OCI-LY7 (cell line): ENCODE measurements around the gene FARSA. TPM values are rescaled to one million over a fixed set of nuclear protein-coding genes. Genes with fewer than 3 reads are reported as not detected.

Experiments used
- BruUV-seq: library from RNA; stranded (reverse); fragments of 400-500 nt; replicated peaks from 2 replicates; lab custom pipeline; 2021; lab: Mats Ljungman, UMichigan
- CTCF ChIA-PET: fragments of 300-600 bp; sonication (Branson Sonifier 250); formaldehyde crosslinking; loops from one replicate; lab custom pipeline; 2022; ENCODE audit warnings: antibody characterized with exemption; ENCODE audit not compliant: unreplicated experiment; lab: Charles Lee
- POLR2A ChIA-PET: fragments of 300-600 bp; sonication (Branson Sonifier 250); formaldehyde crosslinking; loops from one replicate; lab custom pipeline; 2022; ENCODE audit warnings: antibody characterized with exemption; lab: Charles Lee
- DNase-seq: peaks from one replicate; pipeline ENCODE4 v3.0.0-alpha.2; 2015; ENCODE audit warnings: low spot score
- H2AFZ ChIP-seq: fragments of 200-600 bp; sonication (generic), shearing (Covaris generic); 2 replicates; pipeline ENCODE4 v1.6.1; 2014; ENCODE audit warnings: mild to moderate bottlenecking, antibody characterized with exemption, low read length, moderate library complexity
- H3K27ac ChIP-seq: fragments of 200-600 bp; sonication (generic); 2 replicates; pipeline ENCODE4 v1.5.1; 2014; ENCODE audit warnings: mixed run types, low read depth, mild to moderate bottlenecking, moderate library complexity, low read length, inconsistent platforms; ENCODE audit not compliant: poor library complexity, severe bottlenecking
- H3K36me3 ChIP-seq: fragments of 200-600 bp; sonication (generic); 2 replicates; pipeline ENCODE4 v1.6.1; 2014; ENCODE audit warnings: mild to moderate bottlenecking, antibody characterized with exemption, low read length, moderate library complexity, mixed read lengths; ENCODE audit not compliant: insufficient read depth
- H3K4me1 ChIP-seq: fragments of 200-600 bp; sonication (generic); 2 replicates; pipeline ENCODE4 v1.5.1; 2014; ENCODE audit warnings: mild to moderate bottlenecking, low read length; ENCODE audit not compliant: insufficient read depth, poor library complexity, severe bottlenecking
- H3K4me2 ChIP-seq: fragments of 200-600 bp; sonication (generic); 2 replicates; pipeline ENCODE4 v1.6.1; 2014; ENCODE audit warnings: mild to moderate bottlenecking, low read length
- H3K4me3 ChIP-seq: fragments of 200-600 bp; sonication (generic); 2 replicates; pipeline ENCODE4 v1.5.1; 2014; ENCODE audit warnings: mild to moderate bottlenecking, low read depth, low read length; ENCODE audit not compliant: poor library complexity, severe bottlenecking
- H3K79me2 ChIP-seq: fragments of 200-600 bp; sonication (generic); 2 replicates; pipeline ENCODE4 v1.6.1; 2016; ENCODE audit warnings: low read depth, mild to moderate bottlenecking, low read length, moderate library complexity, mixed read lengths; ENCODE audit not compliant: insufficient read depth
- H3K9me2 ChIP-seq: fragments of 200-600 bp; sonication (generic); 2 replicates; pipeline ENCODE4 v1.6.1; 2016; ENCODE audit warnings: mild to moderate bottlenecking, low read length, mixed read lengths; ENCODE audit not compliant: insufficient read depth
- H3K9me3 ChIP-seq: fragments of 200-600 bp; sonication (generic); 2 replicates; pipeline ENCODE4 v1.6.1; 2014; ENCODE audit warnings: mild to moderate bottlenecking, mixed run types, low read length, mixed read lengths
- H4K20me1 ChIP-seq: fragments of 200-600 bp; sonication (generic); 2 replicates; pipeline ENCODE4 v1.6.1; 2014; ENCODE audit warnings: mild to moderate bottlenecking, antibody characterized with exemption, low read length, moderate library complexity, mixed read lengths; ENCODE audit not compliant: insufficient read depth
- CTCF ChIP-seq: fragments of 200-600 bp; sonication (generic); conservative IDR thresholded peaks from 2 replicates; pipeline ENCODE4 v1.5.1; 2014; ENCODE audit warnings: mild to moderate bottlenecking, antibody characterized with exemption, low read length, moderate library complexity, mixed read lengths
- EZH2phosphoT487 ChIP-seq: fragments of 200-600 bp; sonication (generic); IDR thresholded peaks from 2 replicates; pipeline ENCODE4 v1.6.1; 2018; ENCODE audit warnings: low read depth, borderline replicate concordance, mild to moderate bottlenecking, mixed run types, antibody characterized with exemption, low read length, moderate library complexity, mixed read lengths
- intact Hi-C: fragments of 100-400 bp; cut with micrococcal nuclease; formaldehyde crosslinking; loops from one replicate; pipeline ENCODE4 v1.10.0; 2022; ENCODE audit not compliant: unreplicated experiment
- total RNA-seq, 2 experiments: library from RNA; depleted of rRNA in 1 of 2; stranded (reverse); fragments of >200 nt in 1 of 2; shearing (Covaris generic) in 1 of 2; gene quantifications; 2 replicates each; pipeline ENCODE4 v1.2.3, GENCODE V29; 2014 to 2022

FARSA gene
- total RNA-seq, 2 experiments from 2014 or later, result 117 to 135 TPM

DNA sequence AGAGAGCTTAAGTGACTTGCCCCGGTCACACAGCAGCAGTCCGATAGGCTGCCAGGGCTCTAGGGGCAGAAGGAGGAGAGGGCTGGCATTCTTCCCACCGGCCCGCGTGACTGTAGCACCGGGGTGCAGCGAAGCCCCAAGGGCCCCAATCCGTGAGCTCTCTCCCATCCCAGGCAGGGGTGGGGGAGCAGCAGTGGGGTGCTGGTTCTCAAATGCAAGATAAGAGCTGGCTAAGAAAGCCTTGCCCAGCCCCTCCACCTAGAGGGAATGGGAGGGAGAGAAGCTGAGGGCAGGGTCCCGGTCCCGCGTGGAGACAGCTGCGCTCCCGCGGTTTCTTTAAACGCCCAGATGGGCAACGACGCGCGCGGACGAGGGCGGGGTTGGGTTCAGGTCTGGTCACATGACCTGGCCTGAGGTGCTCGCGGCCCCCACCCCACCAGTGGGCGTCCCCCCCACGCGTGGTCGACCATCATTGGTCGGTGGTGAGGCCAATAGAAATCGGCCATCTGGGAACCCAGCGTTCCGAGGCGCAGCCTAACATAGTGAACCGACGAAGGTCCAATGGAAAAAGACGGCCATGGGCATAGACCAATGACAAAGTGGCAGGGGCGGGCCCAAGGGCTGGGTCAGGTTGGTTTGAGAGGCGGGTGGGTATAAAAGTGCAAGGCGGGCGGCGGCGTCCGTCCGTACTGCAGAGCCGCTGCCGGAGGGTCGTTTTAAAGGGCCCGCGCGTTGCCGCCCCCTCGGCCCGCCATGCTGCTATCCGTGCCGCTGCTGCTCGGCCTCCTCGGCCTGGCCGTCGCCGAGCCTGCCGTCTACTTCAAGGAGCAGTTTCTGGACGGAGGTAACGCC is 4.6 kb upstream of the FARSA start, which contains the start of gene CALR:
Gene CALR (plus strand): TSS at position 683 of the 852 bp plus-strand sequence. CDS start 71 bp downstream, at position 754.
- intact Hi-C loops, result loop anchor here (1.0 to 5.0 kb wide), 2 partner anchors 57 to 101 kb away; partner anchors contain the start of genes DNASE2 and MAST1
- Histone ChIP-seq H3K79me2 (peaks cover 46% of the 10 kb centered on the region), H3K4me1 (peaks cover 67% of the 10 kb centered on the region)

GRCh38 chr19:12937093-12937926 is 3.8 kb upstream of the FARSA start:
- Histone ChIP-seq H3K4me3 (peak overlapping the region; percentile 98), H3K4me2 (peak overlapping the region; percentile 93), H3K36me3 (peaks cover 38% of the 10 kb centered on the region), H3K9me3 (no peaks in the 10 kb centered on the region), H3K79me2 (peaks cover 51% of the 10 kb centered on the region), H3K27ac (peak overlapping the region; percentile 94), H3K9me2 (no peaks in the 10 kb centered on the region), H2AFZ (peak overlapping the region; percentile 75; the same call in 1 of the 2 replicates), H4K20me1 (peaks cover 29% of the 10 kb centered on the region), H3K4me1 (peaks cover 64% of the 10 kb centered on the region)
- CTCF ChIA-PET, result no interaction called here
- TSS peak; percentile 94 for BruUV-seq
- TF ChIP-seq CTCF (0 out of 2 replicates have a peak, but pooled peaks have one; percentile 19), EZH2phosphoT487 (no peak)
- intact Hi-C loops, result loop anchor here (5.0 kb wide), 1 partner anchor 100 kb away; the partner anchor contains the start of gene MAST1
- peak; percentile 67 for DNase-seq
- POLR2A ChIA-PET, result interaction anchor here (0.6 to 1.2 kb wide), 6 partner anchors 10 to 1815 kb away, joined by 3 to 6 read pairs (median 4); no protein-coding TSS in a partner anchor

More for the DNA sequence above, 4.6 kb upstream of the FARSA start, which contains the start of gene CALR:
- Histone ChIP-seq H3K36me3 (peaks cover 47% of the 10 kb centered on the region), H3K9me2 (no peaks in the 10 kb centered on the region), H3K4me2 (peak within 1 kb of the TSS; percentile 93), H2AFZ (peak within 1 kb of the TSS; percentile 47), H3K27ac (peak within 1 kb of the TSS; percentile 94), H3K4me3 (peak within 1 kb of the TSS; percentile 98), H4K20me1 (peaks cover 23% of the 10 kb centered on the region), H3K9me3 (no peaks in the 10 kb centered on the region)
- DNase-seq, result peak; percentile 100
- TF ChIP-seq EZH2phosphoT487 (no peak), CTCF (peak; percentile 15; the same call in 1 of the 2 replicates)
- no TSS peak for BruUV-seq
- POLR2A ChIA-PET, result interaction anchor here (0.6 to 1.2 kb wide), 4 partner anchors 10 to 60 kb away, joined by 3 to 6 read pairs (median 4); no protein-coding TSS in a partner anchor
- CTCF ChIA-PET, result no interaction called here
